ENCODE measurements around the gene TRMT10A.
A peak's percentile ranks its signal among the peaks of the same experiment; 100 is the strongest.

TRMT10A gene

GRCh38 chr4:99563310-99564186, at the start of gene TRMT10A:
Gene TRMT10A (minus strand): TSS chr4:99564039. CDS start chr4:99559338, 4,701 bp downstream.
- Histone ChIP-seq H3K9me2 (ENCODE audit: low read depth, low read length) (no peaks in the 10 kb centered on the region), H3K79me2 (ENCODE audit: insufficient read depth, low read length) (no peaks in the 10 kb centered on the region), H4K20me1 (ENCODE audit: insufficient read depth, low read length) (no peaks in the 10 kb centered on the region), H3K4me3 (ENCODE audit: low read depth, low read length, poor library complexity, severe bottlenecking) (peak within 1 kb of the TSS; percentile 75), H3K4me2 (ENCODE audit: low read length) (peak within 1 kb of the TSS; percentile 71), H3F3A (ENCODE audit: insufficient read depth, low read length) (0 out of 2 replicates have a peak, but pooled peaks cover 5% of the 10 kb centered on the region), H3K27me3 (ENCODE audit: insufficient read depth, low read length) (no peaks in the 10 kb centered on the region), H3K9me3 (ENCODE audit: low read length) (no peaks in the 10 kb centered on the region), H3K4me1 (ENCODE audit: insufficient read depth, low read length, severe bottlenecking) (peaks cover 16% of the 10 kb centered on the region), H3K36me3 (ENCODE audit: insufficient read depth, low read length) (no peaks in the 10 kb centered on the region), H3K27ac (ENCODE audit: low read depth, low read length, poor library complexity, severe bottlenecking) (peak within 1 kb of the TSS; percentile 90), H2AFZ (ENCODE audit: low read length) (peak within 1 kb of the TSS; percentile 76), H3K9ac (ENCODE audit: low read length) (peak within 1 kb of the TSS; percentile 80)
- TF ChIP-seq CTCF (IDR thresholded peaks at IDR 0.05; ENCODE audit: low read length): no peak
- TF ChIP-seq EZH2 (IDR thresholded peaks at IDR 0.05; ENCODE audit: borderline replicate concordance, low read length): no peak

- Histone ChIP-seq H3K79me2 (ENCODE audit: insufficient read depth, low read length) (no peaks in the 10 kb centered on the region), H3K9me2 (ENCODE audit: low read depth, low read length) (no peaks in the 10 kb centered on the region), H2AFZ (ENCODE audit: low read length) (no peak overlapping the region), H3K4me3 (ENCODE audit: low read depth, low read length, poor library complexity, severe bottlenecking) (no peak overlapping the region), H3F3A (ENCODE audit: insufficient read depth, low read length) (no peaks in the 10 kb centered on the region), H3K27me3 (ENCODE audit: insufficient read depth, low read length) (no peaks in the 10 kb centered on the region), H3K4me1 (ENCODE audit: insufficient read depth, low read length, severe bottlenecking) (no peaks in the 10 kb centered on the region), H3K27ac (ENCODE audit: low read depth, low read length, poor library complexity, severe bottlenecking) (no peak overlapping the region), H3K4me2 (ENCODE audit: low read length) (no peak overlapping the region), H3K36me3 (ENCODE audit: insufficient read depth, low read length) (no peaks in the 10 kb centered on the region), H3K9me3 (ENCODE audit: low read length) (no peaks in the 10 kb centered on the region), H3K9ac (ENCODE audit: low read length) (no peak overlapping the region), H4K20me1 (ENCODE audit: insufficient read depth, low read length) (no peaks in the 10 kb centered on the region)
- TF ChIP-seq CTCF (IDR thresholded peaks at IDR 0.05; ENCODE audit: low read length): no peak
- TF ChIP-seq EZH2 (IDR thresholded peaks at IDR 0.05; ENCODE audit: borderline replicate concordance, low read length): no peak
Observed at GRCh38 chr4:99612704-99613103, 48.9 kb upstream of the TRMT10A start.

GRCh38 chr4:99612281-99612680, 48.4 kb upstream of the TRMT10A start:
- Histone ChIP-seq H4K20me1 (ENCODE audit: insufficient read depth, low read length) (no peaks in the 10 kb centered on the region), H3K4me1 (ENCODE audit: insufficient read depth, low read length, severe bottlenecking) (no peaks in the 10 kb centered on the region), H3K27ac (ENCODE audit: low read depth, low read length, poor library complexity, severe bottlenecking) (no peak overlapping the region), H3K9ac (ENCODE audit: low read length) (no peak overlapping the region), H3K4me3 (ENCODE audit: low read depth, low read length, poor library complexity, severe bottlenecking) (no peak overlapping the region), H3K27me3 (ENCODE audit: insufficient read depth, low read length) (no peaks in the 10 kb centered on the region), H3K4me2 (ENCODE audit: low read length) (no peak overlapping the region), H3K9me3 (ENCODE audit: low read length) (no peaks in the 10 kb centered on the region), H3K79me2 (ENCODE audit: insufficient read depth, low read length) (no peaks in the 10 kb centered on the region), H3K9me2 (ENCODE audit: low read depth, low read length) (no peaks in the 10 kb centered on the region), H2AFZ (ENCODE audit: low read length) (no peak overlapping the region), H3F3A (ENCODE audit: insufficient read depth, low read length) (no peaks in the 10 kb centered on the region), H3K36me3 (ENCODE audit: insufficient read depth, low read length) (no peaks in the 10 kb centered on the region)
- TF ChIP-seq EZH2 (IDR thresholded peaks at IDR 0.05; ENCODE audit: borderline replicate concordance, low read length): no peak
- no peak for TF ChIP-seq CTCF (IDR thresholded peaks at IDR 0.05; ENCODE audit: low read length)
